HG02759 (cell line): ENCODE results near the gene SMIM38.

ENCODE experiments used
- ATAC-seq: cut with Tn5 transposase; IDR thresholded peaks from one replicate; pipeline ENCODE4 v1.9.1; 2021; ENCODE audit warnings: mild to moderate bottlenecking, moderate library complexity; ENCODE audit not compliant: unreplicated experiment

SMIM38 gene

GRCh38 chr11:69201066-69201365, 45.3 kb downstream of the SMIM38 start:
- ATAC-seq: no peak

- ATAC-seq: no peak
Observed at GRCh38 chr11:69201764-69202370, 46.1 kb downstream of the SMIM38 start.

DNA sequence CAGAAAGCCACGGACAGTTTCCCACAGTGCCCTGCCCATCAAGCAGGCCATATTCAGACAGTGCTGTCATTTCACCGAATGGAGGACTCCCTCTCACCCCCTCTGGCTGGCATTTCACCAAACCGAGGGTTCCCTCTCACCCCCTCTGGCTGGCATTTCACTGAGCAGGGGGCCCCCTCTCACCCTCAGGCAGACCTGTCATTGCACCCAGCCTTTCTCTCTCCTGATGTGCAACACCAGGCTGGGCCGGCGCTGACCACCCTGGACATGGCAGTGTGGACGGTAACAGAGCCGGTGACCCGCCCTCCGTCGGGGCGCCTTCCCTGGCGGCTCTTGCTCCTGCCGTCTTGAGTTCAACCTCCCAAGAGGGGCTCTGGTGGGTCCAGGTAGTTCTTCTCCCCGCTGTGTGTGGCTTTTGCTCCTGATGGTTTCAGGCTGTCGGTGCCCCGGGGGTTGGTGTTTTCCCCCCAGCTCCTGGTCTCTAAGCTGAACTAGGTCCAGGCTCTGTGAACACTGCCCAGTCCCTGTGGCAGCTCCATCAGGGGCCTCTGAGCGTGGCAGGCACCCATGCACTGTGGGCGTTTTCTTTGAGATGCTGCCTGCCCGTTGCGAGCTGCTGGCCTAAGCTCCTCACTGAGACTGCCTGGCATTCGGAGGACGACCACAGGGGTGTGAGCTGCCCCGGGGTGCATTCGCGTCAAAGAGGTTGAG, 46.9 kb downstream of the SMIM38 start:
- no peak for ATAC-seq

DNA sequence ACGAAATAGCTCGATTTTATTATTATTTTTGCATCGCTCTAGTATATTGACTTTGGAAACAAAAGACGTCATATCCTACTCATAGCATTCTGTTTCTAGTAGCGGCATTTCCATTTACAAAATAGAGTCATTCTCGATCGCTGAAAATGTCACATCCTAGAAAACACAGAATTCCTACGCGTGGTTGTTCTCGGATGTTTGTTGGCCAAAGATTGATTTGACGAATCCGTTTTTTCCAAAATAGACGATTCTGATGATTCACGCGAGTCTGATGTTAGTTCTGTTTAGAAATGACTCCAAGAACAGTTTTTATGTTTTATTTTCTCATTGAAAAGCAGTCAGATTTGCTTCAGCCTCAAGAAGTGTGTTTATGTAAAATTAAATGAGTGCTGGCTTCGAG, 47.6 kb downstream of the SMIM38 start:
- no peak for ATAC-seq

GRCh38 chr11:69203901-69204245, 48.1 kb downstream of the SMIM38 start:
- no peak for ATAC-seq

- no peak for ATAC-seq
Observed at GRCh38 chr11:69204246-69204940, 48.7 kb downstream of the SMIM38 start.

DNA sequence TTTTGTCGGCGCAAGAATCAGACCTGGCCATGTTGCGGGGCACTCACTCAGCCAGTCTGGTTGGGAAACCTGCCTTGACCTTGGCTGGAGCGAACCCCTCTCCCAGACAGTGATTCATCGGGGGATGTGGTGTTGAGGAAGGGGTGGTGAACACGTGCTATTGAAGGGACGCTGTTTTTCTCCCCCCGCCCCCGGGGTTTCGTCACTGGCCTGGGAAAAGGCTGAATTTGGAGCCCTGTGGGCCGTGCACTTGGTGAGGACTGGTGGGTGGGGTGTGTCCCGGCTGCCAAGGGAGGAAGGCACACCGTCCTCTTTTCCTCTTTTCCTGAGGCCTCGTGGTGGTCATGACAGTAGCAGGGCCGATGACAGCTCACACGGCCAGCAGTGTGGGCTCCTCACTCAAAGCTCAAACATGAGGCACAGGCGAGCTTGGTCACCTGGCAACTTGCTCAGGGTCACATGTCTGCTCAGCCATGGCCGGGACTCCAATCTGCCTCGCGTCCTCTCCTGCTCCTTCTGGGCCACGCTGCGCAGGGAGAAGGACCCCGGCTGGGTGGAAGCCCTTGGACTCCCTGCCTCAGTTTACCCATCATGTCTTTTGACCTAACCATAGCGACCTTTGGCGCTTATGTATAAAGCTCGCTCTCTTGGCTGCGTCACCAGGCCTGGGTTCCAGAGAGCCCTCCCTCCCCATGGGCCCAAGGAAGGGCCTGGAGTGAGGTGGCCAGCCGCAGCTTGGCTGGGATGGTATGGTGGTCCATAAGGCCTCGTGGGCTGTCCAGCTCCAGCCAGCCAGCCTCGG, 49.4 kb downstream of the SMIM38 start:
- no peak for ATAC-seq
